CD14-positive monocyte (primary cell): Measurements from ENCODE around the gene CYP46A1. TPM values are rescaled to one million over a fixed set of nuclear protein-coding genes. Genes with fewer than 3 reads are reported as not detected.

Experiments used
- DNase-seq, 3 donors: peaks; one replicate each; pipeline ENCODE4 v3.0.0-alpha.2; 2011 to 2022
- H2AFZ ChIP-seq: 2 replicates; pipeline ENCODE4 v1.6.0; 2012; ENCODE audit warnings: mild to moderate bottlenecking, low read depth, low read length, inconsistent platforms; ENCODE audit not compliant: insufficient read depth, poor library complexity, severe bottlenecking
- H3K27ac ChIP-seq, 2 donors: 1 replicate in 1 of 2; 2 replicates in 1 of 2; pipeline ENCODE4 v1.5.1; 2012 to 2013; ENCODE audit warnings: low read length in 2 of 2, control low read depth in 1 of 2, inconsistent platforms in 1 of 2, low read depth in 1 of 2, mild to moderate bottlenecking in 1 of 2
- H3K27me3 ChIP-seq, 2 donors: one replicate each; pipeline versions ENCODE4 v1.6.0 to v1.6.1; 2011 to 2013; ENCODE audit warnings: low read length in 2 of 2; ENCODE audit not compliant: control insufficient read depth in 2 of 2, insufficient read depth in 2 of 2
- H3K36me3 ChIP-seq, 2 donors: replicated peaks in 1 of 2; 1 replicate in 1 of 2; 2 replicates in 1 of 2; pipeline versions ENCODE4 v1.5.1 to v1.6.1; 2012 to 2013; ENCODE audit warnings: low read length in 2 of 2, control low read depth in 1 of 2, inconsistent platforms in 1 of 2, mild to moderate bottlenecking in 1 of 2; ENCODE audit not compliant: insufficient read depth in 2 of 2, control insufficient read depth in 1 of 2
- H3K4me1 ChIP-seq, 2 donors: 1 replicate in 1 of 2; 2 replicates in 1 of 2; pipeline versions ENCODE4 v1.5.1 to v1.6.1; 2012 to 2013; ENCODE audit warnings: low read length in 2 of 2, control low read depth in 1 of 2, inconsistent platforms in 1 of 2, mild to moderate bottlenecking in 1 of 2, moderate library complexity in 1 of 2; ENCODE audit not compliant: insufficient read depth in 2 of 2, control insufficient read depth in 1 of 2
- H3K4me2 ChIP-seq: replicated peaks from 2 replicates; pipeline ENCODE3; 2012; ENCODE audit warnings: low read length, moderate library complexity, mild to moderate bottlenecking; ENCODE audit not compliant: poor library complexity, severe bottlenecking; ENCODE audit errors: extremely low read depth
- H3K4me3 ChIP-seq, 3 experiments: fragments of 200-600 bp in 1 of 3; sonication (generic) in 1 of 3; replicated peaks in 1 of 3; 1 replicate in 2 of 3; 2 replicates in 1 of 3; pipeline ENCODE4 v1.5.1; 2011 to 2013; ENCODE audit warnings: low read length in 3 of 3, mild to moderate bottlenecking in 3 of 3, control low read depth in 2 of 3, low read depth in 2 of 3, inconsistent platforms in 1 of 3, moderate library complexity in 1 of 3
- H3K79me2 ChIP-seq: 2 replicates; pipeline ENCODE4 v1.6.0; 2012; ENCODE audit warnings: mild to moderate bottlenecking, control low read depth, inconsistent platforms, low read length, moderate library complexity; ENCODE audit not compliant: insufficient read depth
- H3K9ac ChIP-seq: 2 replicates; pipeline ENCODE4 v1.6.0; 2017; ENCODE audit warnings: low read length, mild to moderate bottlenecking; ENCODE audit not compliant: insufficient read depth, poor library complexity, severe bottlenecking
- H3K9me3 ChIP-seq, 2 donors: replicated peaks in 1 of 2; 1 replicate in 1 of 2; 2 replicates in 1 of 2; pipeline versions ENCODE4 v1.5.1 to v1.6.1; 2012 to 2013; ENCODE audit warnings: low read length in 2 of 2, control low read depth in 1 of 2; ENCODE audit not compliant: control insufficient read depth in 1 of 2, insufficient read depth in 1 of 2
- H4K20me1 ChIP-seq: 2 replicates; pipeline ENCODE4 v1.6.0; 2012; ENCODE audit warnings: mild to moderate bottlenecking, low read length, control low read depth, moderate library complexity; ENCODE audit not compliant: insufficient read depth
- H3K27ac Mint-ChIP-seq, 7 donors: one replicate each; pipeline ENCODE4 v1.8.0; 2020; ENCODE audit warnings: mild to moderate bottlenecking in 7 of 7, mixed read lengths in 7 of 7, moderate library complexity in 6 of 7, inconsistent platforms in 2 of 7
- H3K27me3 Mint-ChIP-seq, 3 donors: one replicate each; pipeline ENCODE4 v1.8.0; 2021 to 2022; ENCODE audit warnings: low read depth in 3 of 3, mild to moderate bottlenecking in 3 of 3, mixed read lengths in 3 of 3, moderate library complexity in 3 of 3, inconsistent platforms in 1 of 3
- H3K36me3 Mint-ChIP-seq, 2 donors: one replicate each; pipeline ENCODE4 v1.8.0; 2020; ENCODE audit warnings: mixed read lengths in 2 of 2, inconsistent platforms in 1 of 2, mild to moderate bottlenecking in 1 of 2
- H3K4me1 Mint-ChIP-seq: one replicate; pipeline ENCODE4 v1.8.0; 2020; ENCODE audit warnings: mild to moderate bottlenecking, mixed read lengths
- H3K4me3 Mint-ChIP-seq, 2 donors: one replicate each; pipeline ENCODE4 v1.8.0; 2020; ENCODE audit warnings: mild to moderate bottlenecking in 2 of 2, mixed read lengths in 2 of 2, moderate library complexity in 1 of 2
- H3K9me3 Mint-ChIP-seq, 7 donors: one replicate each; pipeline ENCODE4 v1.8.0; 2020 to 2022; ENCODE audit warnings: mixed read lengths in 7 of 7, mild to moderate bottlenecking in 6 of 7, moderate library complexity in 6 of 7, inconsistent platforms in 2 of 7
- CTCF ChIP-seq: fragments of 200-600 bp; IDR thresholded peaks from one replicate; pipeline ENCODE4 v1.8.0; 2022; ENCODE audit warnings: antibody characterized with exemption, mild to moderate bottlenecking
- WGBS: methylation state at CpG from one replicate; pipeline ENCODE4 v1.1.5; 2013; ENCODE audit warnings: missing lambda C conversion rate; ENCODE audit not compliant: insufficient coverage; 5-methylcytosine and 5-hydroxymethylcytosine counted together
- intact Hi-C, 2 donors: fragments of 100-400 bp; cut with micrococcal nuclease; formaldehyde crosslinking; loops; one replicate each; pipeline versions ENCODE4 v1.15.0 to v1.15.1; 2023
- polyA plus RNA-seq, 3 donors: library from polyadenylated mRNA; depleted of rRNA in 1 of 3; unstranded in 2 of 3; stranded (reverse) in 1 of 3; fragments of 300-500 nt in 2 of 3; fragments of >200 nt in 1 of 3; fragmentation: Illumina TruSeq in 2 of 3; gene quantifications; 1 replicate in 2 of 3; 2 replicates in 1 of 3; pipeline ENCODE4 v1.2.3, GENCODE V29; 2012 to 2021

Gene CYP46A1
- polyA plus RNA-seq, 3 donors: not detected

- peaks cover 0 to 11% of the 10 kb centered on the region in 2 donors for H3K27me3 ChIP-seq
- H3K36me3 ChIP-seq: no peaks in the 10 kb centered on the region
- H3K27me3 Mint-ChIP-seq: peaks cover 26 to 42% (median 30%) of the 10 kb centered on the region in 3 donors
- no peak overlapping the region for H3K4me3 ChIP-seq
- no peak for DNase-seq
- no peak overlapping the region for H3K27ac ChIP-seq
- TF ChIP-seq CTCF: no peak
- no peaks in the 10 kb centered on the region for H3K79me2 ChIP-seq
- WGBS: 100% methylated on average over 1 of the region's 6 CpGs
- no peak overlapping the region for H3K4me2 ChIP-seq
- no peak overlapping the region for H3K4me3 Mint-ChIP-seq
- H3K36me3 Mint-ChIP-seq: no peaks in the 10 kb centered on the region
- H3K27ac Mint-ChIP-seq: no peak overlapping the region
- H4K20me1 ChIP-seq: no peaks in the 10 kb centered on the region
- H3K9me3 ChIP-seq: peaks cover 23 to 27% of the 10 kb centered on the region in 2 donors
- intact Hi-C loops: no loop called here
- H3K4me1 ChIP-seq: peaks cover 7 to 8% of the 10 kb centered on the region in 2 donors
- peaks cover 6% of the 10 kb centered on the region for H3K4me1 Mint-ChIP-seq
- no peak overlapping the region for H2AFZ ChIP-seq
- no peak overlapping the region for H3K9ac ChIP-seq
- peaks cover 17 to 37% (median 26%) of the 10 kb centered on the region in 7 donors for H3K9me3 Mint-ChIP-seq
These were observed 5.9 kb upstream of the CYP46A1 start for GRCh38 chr14:99678198-99678597.

DNA sequence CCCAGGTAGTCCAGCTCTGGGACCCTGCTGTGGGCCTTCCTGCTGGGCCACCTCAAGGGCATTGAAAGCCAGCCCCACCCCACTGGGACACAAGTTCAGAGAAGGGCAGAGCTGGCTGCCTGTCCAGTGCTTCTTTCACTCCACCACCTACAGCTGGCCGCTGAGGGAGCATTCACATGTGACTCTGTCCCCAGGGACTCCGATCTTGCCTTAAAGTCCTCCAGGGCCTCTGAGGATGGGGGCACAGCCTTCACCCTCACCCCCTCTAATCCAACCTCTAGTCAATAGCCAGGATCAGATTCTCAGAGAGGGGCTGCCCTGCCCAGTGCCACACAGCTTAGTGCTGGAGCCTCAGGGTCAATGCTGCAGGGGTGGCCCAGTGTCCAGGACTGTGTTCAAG, 5.0 kb upstream of the CYP46A1 start:
- H3K4me3 ChIP-seq: no peak overlapping the region
- H3K9me3 Mint-ChIP-seq: peaks cover 17 to 42% (median 26%) of the 10 kb centered on the region in 7 donors
- peaks cover 23 to 27% of the 10 kb centered on the region in 2 donors for H3K9me3 ChIP-seq
- H3K9ac ChIP-seq: no peak overlapping the region
- no peak overlapping the region for H3K27ac Mint-ChIP-seq
- peaks cover 0 to 11% of the 10 kb centered on the region in 2 donors for H3K27me3 ChIP-seq
- WGBS: 93% methylated on average over 2 of the region's 2 CpGs
- no peak overlapping the region for H3K4me2 ChIP-seq
- no peaks in the 10 kb centered on the region for H3K36me3 ChIP-seq
- no peak for DNase-seq
- no peaks in the 10 kb centered on the region for H3K79me2 ChIP-seq
- H3K4me1 ChIP-seq: peaks cover 12 to 13% of the 10 kb centered on the region in 2 donors
- H3K36me3 Mint-ChIP-seq: no peaks in the 10 kb centered on the region
- no peak overlapping the region for H3K4me3 Mint-ChIP-seq
- no peaks in the 10 kb centered on the region for H4K20me1 ChIP-seq
- H3K4me1 Mint-ChIP-seq: peaks cover 12% of the 10 kb centered on the region
- H3K27me3 Mint-ChIP-seq: peaks cover 24 to 42% (median 26%) of the 10 kb centered on the region in 3 donors
- intact Hi-C loops: no loop called here
- TF ChIP-seq CTCF: no peak
- no peak overlapping the region for H2AFZ ChIP-seq
- H3K27ac ChIP-seq: no peak overlapping the region
